LNCAP (cell line): ENCODE data around the gene DAP.

Experiments
- CTCF ChIP-seq: fragments of 450-650 bp; IDR thresholded peaks from 2 replicates; pipeline ENCODE4 v1.5.1; 2017; ENCODE audit warnings: mild to moderate bottlenecking

Gene DAP

GRCh38 chr5:10634562-10634961 is 126.5 kb downstream of the DAP start:
- TF ChIP-seq CTCF: no peak

- no peak for TF ChIP-seq CTCF
Observed at GRCh38 chr5:10634050-10634449, 127.0 kb downstream of the DAP start.

- no peak for TF ChIP-seq CTCF
Observed at GRCh38 chr5:10633271-10634049, 127.6 kb downstream of the DAP start.

- no peak for TF ChIP-seq CTCF
Observed at GRCh38 chr5:10632110-10632761, 128.8 kb downstream of the DAP start.

GRCh38 chr5:10631316-10631996 is 129.6 kb downstream of the DAP start:
- TF ChIP-seq CTCF: no peak

- no peak for TF ChIP-seq CTCF
Observed at GRCh38 chr5:10630126-10630525, 130.9 kb downstream of the DAP start.

- TF ChIP-seq CTCF: no peak
Observed at GRCh38 chr5:10629682-10630081, 131.4 kb downstream of the DAP start.
